Thyroid gland (tissue), 4 donors: ENCODE measurements around the gene NEU3. TPM values are rescaled to one million over a fixed set of nuclear protein-coding genes. Genes with fewer than 3 reads are reported as not detected.
A peak's percentile ranks its signal among the peaks of the same experiment; 100 is the strongest.
"Not testable (repeated sequence)": the region's sequence is repeated elsewhere in the genome, so short reads cannot be mapped to it uniquely, and the experiment has no call there.

ENCODE experiments used
- DNase-seq, 2 donors: peaks; one replicate each; pipeline ENCODE4 v3.0.0-alpha.2; 2019
- H3K27ac ChIP-seq, 3 donors: fragments of 200-600 bp; sonication (generic); 1 replicate in 2 of 3; 2 replicates in 1 of 3; pipeline ENCODE4 v1.5.1; 2016 to 2019; ENCODE audit warnings: mild to moderate bottlenecking in 1 of 3, moderate library complexity in 1 of 3
- H3K27me3 ChIP-seq: fragments of 200-600 bp; sonication (generic); one replicate; pipeline ENCODE4 v1.5.1; 2019
- H3K36me3 ChIP-seq, 2 donors: fragments of 200-600 bp; sonication (generic); one replicate each; pipeline ENCODE4 v1.5.1; 2016 to 2019
- H3K4me1 ChIP-seq, 2 donors: fragments of 200-600 bp; sonication (generic); one replicate each; pipeline ENCODE4 v1.5.1; 2017 to 2019
- H3K4me3 ChIP-seq, 3 donors: fragments of 200-600 bp; sonication (generic); replicated peaks in 1 of 3; 1 replicate in 2 of 3; 2 replicates in 1 of 3; pipeline ENCODE4 v1.5.1; 2016; ENCODE audit warnings: mild to moderate bottlenecking in 1 of 3
- H3K9me3 ChIP-seq: fragments of 200-600 bp; sonication (generic); one replicate; pipeline ENCODE4 v1.5.1; 2017
- CTCF ChIP-seq, 6 experiments: fragments of 200-600 bp in 3 of 6; fragments of 450-650 bp in 3 of 6; sonication (generic) in 3 of 6; IDR thresholded peaks; one replicate each; pipeline ENCODE4 v1.5.1; 2016 to 2019; ENCODE audit warnings: antibody characterized with exemption in 6 of 6, mild to moderate bottlenecking in 2 of 6, inconsistent platforms in 1 of 6, moderate library complexity in 1 of 6
- POLR2A ChIP-seq, 2 donors: fragments of 450-650 bp; IDR thresholded peaks; one replicate each; pipeline ENCODE4 v1.6.1; 2017; ENCODE audit warnings: antibody characterized with exemption in 2 of 2, mild to moderate bottlenecking in 2 of 2, moderate library complexity in 1 of 2
- WGBS, 2 donors: methylation state at CpG; one replicate each; pipeline ENCODE4 v1.1.5; 2017; 5-methylcytosine and 5-hydroxymethylcytosine counted together
- intact Hi-C: fragments of 100-400 bp; cut with DNase I; formaldehyde crosslinking; loops from one replicate; pipeline ENCODE4 v1.15.1; 2023
- total RNA-seq, 4 donors: library from RNA; depleted of rRNA; stranded (reverse); fragments of >200 nt; gene quantifications; one replicate each; pipeline ENCODE4 v1.2.3, GENCODE V29; 2016

Gene NEU3
- total RNA-seq, 4 donors from 2014 or later: 8.1 to 13.0 (median 9.2) TPM

- Histone ChIP-seq H3K4me1 (no peaks in the 10 kb centered on the region), H3K4me3 (no peak overlapping the region), H3K27me3 (no peaks in the 10 kb centered on the region), H3K36me3 (no peaks in the 10 kb centered on the region), H3K27ac (no peak overlapping the region), H3K9me3 (no peaks in the 10 kb centered on the region)
- no peak for TF ChIP-seq POLR2A (IDR thresholded peaks at IDR 0.05)
- TF ChIP-seq CTCF (IDR thresholded peaks at IDR 0.05): no peak
- no peak for DNase-seq
- WGBS, 2 donors: 97% methylated on average over 6 of the region's 6 CpGs
- intact Hi-C loops: no loop called here
Measured at GRCh38 chr11:75011872-75012271, 23.1 kb downstream of the NEU3 start.

- H3K4me3 ChIP-seq: no peak overlapping the region
- no peaks in the 10 kb centered on the region for H3K4me1 ChIP-seq
- H3K27me3 ChIP-seq: no peaks in the 10 kb centered on the region
- H3K27ac ChIP-seq: no peak overlapping the region
- intact Hi-C loops: no loop called here
- no peaks in the 10 kb centered on the region for H3K36me3 ChIP-seq
- no peaks in the 10 kb centered on the region for H3K9me3 ChIP-seq
- TF ChIP-seq POLR2A (IDR thresholded peaks at IDR 0.05) (no peak), CTCF (IDR thresholded peaks at IDR 0.05) (no peak)
- no peak for DNase-seq
Measured at GRCh38 chr11:75013051-75013450, 24.3 kb downstream of the NEU3 start.

GRCh38 chr11:75014129-75014528, 25.4 kb downstream of the NEU3 start:
- H3K27me3 ChIP-seq: no peaks in the 10 kb centered on the region
- intact Hi-C loops: no loop called here
- H3K27ac ChIP-seq: no peak overlapping the region
- no peaks in the 10 kb centered on the region for H3K36me3 ChIP-seq
- H3K4me3 ChIP-seq: no peak overlapping the region
- DNase-seq: no peak
- H3K4me1 ChIP-seq: no peaks in the 10 kb centered on the region
- no peak for TF ChIP-seq CTCF (IDR thresholded peaks at IDR 0.05)
- TF ChIP-seq POLR2A (IDR thresholded peaks at IDR 0.05): no peak
- H3K9me3 ChIP-seq: no peaks in the 10 kb centered on the region
- WGBS, 2 donors: 17 to 31% methylated on average over 1 of the region's 1 CpG

GRCh38 chr11:75019200-75019599, 30.5 kb downstream of the NEU3 start:
- H3K4me3 ChIP-seq, intact Hi-C loops, H3K27ac ChIP-seq, H3K36me3 ChIP-seq, DNase-seq, H3K9me3 ChIP-seq, H3K27me3 ChIP-seq: not testable (repeated sequence)
- peaks cover 11 to 17% of the 10 kb centered on the region in 2 donors for H3K4me1 ChIP-seq
- 90% methylated on average over 3 of the region's 3 CpGs for WGBS, 2 donors

GRCh38 chr11:75020328-75020727, 31.6 kb downstream of the NEU3 start:
- intact Hi-C loops: loop anchor here (10.0 kb wide), 1 partner anchor 224 kb away; the partner anchor contains the start of gene TPBGL
- 85 to 87% methylated on average over 5 of the region's 5 CpGs for WGBS, 2 donors

GRCh38 chr11:75022296-75022695, 33.6 kb downstream of the NEU3 start:
- 71 to 85% methylated on average over 2 to 3 of the region's 3 CpGs for WGBS, 2 donors
- Histone ChIP-seq H3K36me3 (no peaks in the 10 kb centered on the region), H3K27me3 (no peaks in the 10 kb centered on the region), H3K27ac (peak overlapping the region in 2 of 3 donors; percentile 47 to 76), H3K9me3 (no peaks in the 10 kb centered on the region), H3K4me1 (peaks cover 11 to 17% of the 10 kb centered on the region in 2 donors), H3K4me3 (no peak overlapping the region)
- no peak for TF ChIP-seq CTCF (IDR thresholded peaks at IDR 0.05)
- intact Hi-C loops: loop anchor here (10.0 kb wide), 1 partner anchor 223 kb away; the partner anchor contains the start of gene TPBGL
- peak in 1 of 2 donors; percentile 12 for DNase-seq

More at GRCh38 chr11:75020328-75020727, 31.6 kb downstream of the NEU3 start:
- not testable (repeated sequence) for H3K4me3 ChIP-seq, H3K27me3 ChIP-seq, DNase-seq, H3K36me3 ChIP-seq, H3K27ac ChIP-seq, H3K9me3 ChIP-seq
- H3K4me1 ChIP-seq: peaks cover 11 to 17% of the 10 kb centered on the region in 2 donors
